Heart left ventricle (tissue), 16 donors: ENCODE data around the gene ANTKMT. TPM values are rescaled to one million over a fixed set of nuclear protein-coding genes. Genes with fewer than 3 reads are reported as not detected.

ENCODE experiments used
- ATAC-seq, 4 donors: fragments of 200-7000 bp; cut with Tn5 transposase; one replicate each; pipeline ENCODE4 v1.9.1; 2020 to 2022; ENCODE audit warnings: moderate library complexity in 4 of 4, mild to moderate bottlenecking in 3 of 4, moderate number of reproducible peaks in 1 of 4
- DNase-seq, 5 donors: peaks; one replicate each; pipeline ENCODE4 v3.0.0-alpha.2; 2020
- H3K27ac ChIP-seq, 12 donors: fragments of 200-600 bp; sonication (generic) in 4 of 12; one replicate each; pipeline versions ENCODE4 v1.5.0 to v1.8.0; 2016 to 2022; ENCODE audit warnings: mild to moderate bottlenecking in 2 of 12
- H3K27me3 ChIP-seq, 9 donors: fragments of 200-600 bp; sonication (generic) in 2 of 9; one replicate each; pipeline versions ENCODE4 v1.5.1 to v1.8.0; 2016 to 2022; ENCODE audit warnings: mild to moderate bottlenecking in 3 of 9
- H3K36me3 ChIP-seq, 9 donors: fragments of 200-600 bp; sonication (generic) in 2 of 9; one replicate each; pipeline versions ENCODE4 v1.5.0 to v1.8.0; 2018 to 2022; ENCODE audit warnings: mild to moderate bottlenecking in 2 of 9
- H3K4me1 ChIP-seq, 12 donors: fragments of 200-600 bp; sonication (generic) in 4 of 12; one replicate each; pipeline versions ENCODE4 v1.5.0 to v1.8.0; 2016 to 2022; ENCODE audit warnings: mild to moderate bottlenecking in 3 of 12
- H3K4me3 ChIP-seq, 12 donors: fragments of 200-600 bp; sonication (generic) in 4 of 12; one replicate each; pipeline versions ENCODE4 v1.5.0 to v1.8.0; 2017 to 2022; ENCODE audit warnings: mild to moderate bottlenecking in 9 of 12, moderate library complexity in 4 of 12
- H3K9me3 ChIP-seq, 12 donors: fragments of 200-600 bp; sonication (generic) in 4 of 12; one replicate each; pipeline versions ENCODE4 v1.5.0 to v1.8.0; 2016 to 2022; ENCODE audit warnings: mild to moderate bottlenecking in 1 of 12
- POLR2A ChIP-seq, 2 donors: fragments of 450-650 bp; IDR thresholded peaks; one replicate each; pipeline ENCODE4 v1.6.1; 2017; ENCODE audit warnings: antibody characterized with exemption in 2 of 2, mild to moderate bottlenecking in 2 of 2, moderate library complexity in 2 of 2
- WGBS, 4 donors: extraction: QIAGEN DNeasy Blood & Tissue Kit in 2 of 4; methylation state at CpG; one replicate each; pipeline versions ENCODE4 v1.1.5 to v1.1.7; 2013 to 2018; 5-methylcytosine and 5-hydroxymethylcytosine counted together
- intact Hi-C, 10 donors: fragments of 100-400 bp; cut with DNase I; formaldehyde crosslinking; loops; one replicate each; pipeline versions ENCODE4 v1.11.1 to v1.14.2; 2022
- polyA plus RNA-seq, 2 donors: library from polyadenylated mRNA; stranded (reverse); fragments of 200-250 nt; gene quantifications; one replicate each; pipeline ENCODE4 v1.2.3, GENCODE V29; 2013
- total RNA-seq, 9 donors: library from RNA; depleted of rRNA in 2 of 9; stranded (reverse); fragments of >200 nt in 2 of 9; fragmentation: NEBNext Ultra II Directional in 3 of 9; extraction: Animal tissue kit (Norgen Biotek cat#: 25700) in 3 of 9; gene quantifications; one replicate each; pipeline versions ENCODE4 v1.1.0 to v1.2.4, GENCODE V29; 2016 to 2023
- TF ChIP-seq, protein P1 (sequence below), 12 donors: fragments of 200-600 bp; sonication (generic) in 4 of 12; IDR thresholded peaks; one replicate each; pipeline versions ENCODE4 v1.5.0 to v1.8.0; 2018 to 2022; ENCODE audit warnings: antibody characterized with exemption in 12 of 12, mild to moderate bottlenecking in 5 of 12
- donor health status: ischemic (EF 13 %, LVEDD 7.1; RV severe dilation, severe dysfunction).
- donor health status: healthy with polysubstance abuse.
- donor health status: DM: no; HTN: yes; CAD: no.
- donor health status: DM: no; HTN: no; CAD: no.
- donor health status: ischemic (EF 25% LVEDD 6.9; RV normal size, moderate dysfunction).
- donor health status: ischemic (EF 25% LVEDD 5.7; RV mildly dilated, moderate dysfunction).
- donor health status: healthy.
- donor health status: DM: yes; HTN: yes; CAD: no.
- donor health status: ischemic (EF 35%, LVEDD 5.7; RV mildly dilated, moderate dysfunction).
- donor health status: nonischemic (EF 11% LVEDD 7.7; RV severe dilation, severe dysfunction).
- donor health status: DM: yes; HTN: yes; CAD: no.
- donor health status: PGD.
- donor health status: ischemic (EF 29% LVEDD 5.4; RV normal size, mild dysfunction).
- donor health status: nonischemic (EF 23%, LVEDD 6.1; RV moderate dilation, normal function).

Gene ANTKMT
- total and polyA plus RNA-seq, 11 donors, result 22.9 to 48.6 (median 36.0) TPM

GRCh38 chr16:710500-711075 lies 10.4 kb upstream of the ANTKMT start:
- TF ChIP-seq, protein P1, sequence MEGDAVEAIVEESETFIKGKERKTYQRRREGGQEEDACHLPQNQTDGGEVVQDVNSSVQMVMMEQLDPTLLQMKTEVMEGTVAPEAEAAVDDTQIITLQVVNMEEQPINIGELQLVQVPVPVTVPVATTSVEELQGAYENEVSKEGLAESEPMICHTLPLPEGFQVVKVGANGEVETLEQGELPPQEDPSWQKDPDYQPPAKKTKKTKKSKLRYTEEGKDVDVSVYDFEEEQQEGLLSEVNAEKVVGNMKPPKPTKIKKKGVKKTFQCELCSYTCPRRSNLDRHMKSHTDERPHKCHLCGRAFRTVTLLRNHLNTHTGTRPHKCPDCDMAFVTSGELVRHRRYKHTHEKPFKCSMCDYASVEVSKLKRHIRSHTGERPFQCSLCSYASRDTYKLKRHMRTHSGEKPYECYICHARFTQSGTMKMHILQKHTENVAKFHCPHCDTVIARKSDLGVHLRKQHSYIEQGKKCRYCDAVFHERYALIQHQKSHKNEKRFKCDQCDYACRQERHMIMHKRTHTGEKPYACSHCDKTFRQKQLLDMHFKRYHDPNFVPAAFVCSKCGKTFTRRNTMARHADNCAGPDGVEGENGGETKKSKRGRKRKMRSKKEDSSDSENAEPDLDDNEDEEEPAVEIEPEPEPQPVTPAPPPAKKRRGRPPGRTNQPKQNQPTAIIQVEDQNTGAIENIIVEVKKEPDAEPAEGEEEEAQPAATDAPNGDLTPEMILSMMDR (IDR thresholded peaks at IDR 0.05), result no peak
- TF ChIP-seq POLR2A (IDR thresholded peaks at IDR 0.05), result no peak
- no peaks in the 10 kb centered on the region for H3K36me3 ChIP-seq
- peaks cover 0 to 41% (median 12%) of the 10 kb centered on the region in 12 donors for H3K4me1 ChIP-seq
- DNase-seq (no peak), ATAC-seq (no peak)
- H3K27me3 ChIP-seq, result peaks cover 18 to 55% (median 45%) of the 10 kb centered on the region in 9 donors
- H3K27ac ChIP-seq, result no peak overlapping the region
- H3K9me3 ChIP-seq, result no peaks in the 10 kb centered on the region
- no peak overlapping the region for H3K4me3 ChIP-seq
- 41 to 72% (median 68%) methylated on average over 7 to 21 of the region's 21 CpGs for WGBS, 4 donors
- intact Hi-C loops, result loop anchor here (1.0 to 5.0 kb wide), 12 partner anchors 30 to 393 kb away; partner anchors contain the start of genes CIAO3 (in 2 of the 10), CHTF18 (in 1 of the 10) and RPUSD1 (in 1 of the 10)

- Histone ChIP-seq H3K27me3 (peaks cover 18 to 53% (median 43%) of the 10 kb centered on the region in 9 donors), H3K4me3 (no peak overlapping the region), H3K27ac (no peak overlapping the region), H3K36me3 (no peaks in the 10 kb centered on the region), H3K4me1 (peaks cover 0 to 42% (median 15%) of the 10 kb centered on the region in 12 donors), H3K9me3 (no peaks in the 10 kb centered on the region)
- DNase-seq, result no peak
- ATAC-seq, result no peak
- intact Hi-C loops, result loop anchor here (1.0 to 5.0 kb wide), 12 partner anchors 30 to 392 kb away; partner anchors contain the start of genes CIAO3 (in 2 of the 10), CHTF18 (in 1 of the 10) and RPUSD1 (in 1 of the 10)
- TF ChIP-seq POLR2A (IDR thresholded peaks at IDR 0.05), result no peak
- TF ChIP-seq, protein P1 (IDR thresholded peaks at IDR 0.05), result no peak
- WGBS, 4 donors, result 75 to 80% (median 78%) methylated on average over 3 to 12 of the region's 12 CpGs
Observed at GRCh38 chr16:711084-711483, 9.9 kb upstream of the ANTKMT start.

- no peak overlapping the region for H3K27ac ChIP-seq
- peaks cover 18 to 52% (median 37%) of the 10 kb centered on the region in 9 donors for H3K27me3 ChIP-seq
- H3K4me1 ChIP-seq, result peaks cover 0 to 42% (median 19%) of the 10 kb centered on the region in 12 donors
- intact Hi-C loops, result loop anchor here (1.0 to 5.0 kb wide), 12 partner anchors 29 to 392 kb away; partner anchors contain the start of genes CIAO3 (in 2 of the 10), CHTF18 (in 1 of the 10) and RPUSD1 (in 1 of the 10)
- DNase-seq (peak; percentile 78 to 93 (median 82)), ATAC-seq (peak; percentile 33 to 71 (median 64))
- no peak overlapping the region for H3K4me3 ChIP-seq
- TF ChIP-seq, protein P1 (IDR thresholded peaks at IDR 0.05), result peak; percentile 90 to 99 (median 95)
- TF ChIP-seq POLR2A (IDR thresholded peaks at IDR 0.05), result no peak
- 12 to 19% (median 13%) methylated on average over 20 to 25 of the region's 25 CpGs for WGBS, 4 donors
- no peaks in the 10 kb centered on the region for H3K36me3 ChIP-seq
- no peaks in the 10 kb centered on the region for H3K9me3 ChIP-seq
Observed at GRCh38 chr16:711548-712320, 9.2 kb upstream of the ANTKMT start.
